HepG2 (cell line): ENCODE measurements around the gene PKD2L1. TPM values are rescaled to one million over a fixed set of nuclear protein-coding genes. Genes with fewer than 3 reads are reported as not detected.
A peak's percentile ranks its signal among the peaks of the same experiment; 100 is the strongest.

ENCODE experiments used
- CHD2 ChIP-seq: IDR thresholded peaks from 2 replicates; pipeline ENCODE4 v1.6.1; 2011; ENCODE audit warnings: low read depth, low read length, improper control_type of control experiment
- DNMT3B ChIP-seq: conservative IDR thresholded peaks from 2 replicates; pipeline ENCODE4 v1.6.1; 2016; ENCODE audit warnings: missing biosample characterization, control low read depth
- ELF3 ChIP-seq: IDR thresholded peaks from 2 replicates; pipeline ENCODE4 v1.6.1; 2016; ENCODE audit warnings: missing genetic modification reagents, missing compliant biosample characterization
- EZH2 ChIP-seq: conservative IDR thresholded peaks from 2 replicates; pipeline ENCODE4 v1.6.1; 2012; ENCODE audit warnings: mild to moderate bottlenecking, low read depth, low read length, moderate library complexity
- MXI1 ChIP-seq: IDR thresholded peaks from 3 replicates; pipeline ENCODE4 v1.6.1; 2012; ENCODE audit warnings: low read depth, low read length, inconsistent platforms, borderline replicate concordance
- NFIC ChIP-seq: IDR thresholded peaks from 2 replicates; pipeline ENCODE4 v1.6.1; 2012; ENCODE audit warnings: mild to moderate bottlenecking, low read length, inconsistent platforms
- POLR2AphosphoS5 ChIP-seq: IDR thresholded peaks from 2 replicates; pipeline ENCODE4 v1.6.1; 2012; ENCODE audit warnings: low read depth, low read length
- POLR2G ChIP-seq: fragments of 200-400 bp; formaldehyde crosslinking; IDR thresholded peaks from 2 replicates; pipeline ENCODE4 v1.6.1; 2018; ENCODE audit warnings: mild to moderate bottlenecking, low read depth, low read length, moderate library complexity
- SAP130 ChIP-seq: IDR thresholded peaks from 2 replicates; pipeline ENCODE4 v1.6.1; 2016; ENCODE audit warnings: low read depth
- SMARCE1 ChIP-seq: fragments of 450-650 bp; IDR thresholded peaks from 2 replicates; pipeline ENCODE4 v1.6.1; 2017; ENCODE audit warnings: borderline replicate concordance
- STAG1 ChIP-seq: sonication (generic); formaldehyde crosslinking; IDR thresholded peaks from 2 replicates; pipeline ENCODE4 v1.4.0; 2020; ENCODE audit warnings: missing genetic modification reagents
- ZNF230 ChIP-seq: sonication (generic); formaldehyde crosslinking; IDR thresholded peaks from 2 replicates; pipeline ENCODE4 v1.4.0; 2020; ENCODE audit warnings: mild to moderate bottlenecking, missing genetic modification reagents
- ZNF274 ChIP-seq: sonication (generic); formaldehyde crosslinking; IDR thresholded peaks from 2 replicates; pipeline ENCODE4 v1.5.1; 2020; ENCODE audit warnings: mild to moderate bottlenecking, missing genetic modification reagents
- ZNF331 ChIP-seq: sonication (generic); formaldehyde crosslinking; IDR thresholded peaks from 2 replicates; pipeline ENCODE4 v1.4.0; 2020; ENCODE audit warnings: missing genetic modification reagents
- ZNF431 ChIP-seq: sonication (generic); formaldehyde crosslinking; IDR thresholded peaks from 2 replicates; pipeline ENCODE4 v1.9.0; 2022; ENCODE audit warnings: missing genetic modification reagents, low read depth, mild to moderate bottlenecking, borderline replicate concordance
- ZNF605 ChIP-seq: sonication (generic); formaldehyde crosslinking; IDR thresholded peaks from 2 replicates; pipeline ENCODE4 v1.8.0; 2022; ENCODE audit warnings: mild to moderate bottlenecking, missing genetic modification reagents
- polyA plus RNA-seq, 8 experiments: library from polyadenylated mRNA; depleted of rRNA in 3 of 8; stranded (reverse) in 7 of 8; unstranded in 1 of 8; fragments of >200 nt; fragmentation: Illumina TruSeq in 4 of 8; extraction: Trizol in 4 of 8; gene quantifications; 2 replicates each; pipeline versions ENCODE4 v1.2.1 to v1.2.3, GENCODE V29; 2011 to 2016; ENCODE audit warnings: low read depth in 4 of 8, missing spikeins in 1 of 8, mixed read lengths in 1 of 8; ENCODE audit not compliant: insufficient read depth in 1 of 8
- total RNA-seq, 5 experiments: library from RNA; depleted of rRNA; stranded (reverse); fragments of >200 nt; fragmentation: Illumina TruSeq; extraction: Trizol; gene quantifications; 2 replicates each; pipeline ENCODE4 v1.2.3, GENCODE V29; 2016; ENCODE audit warnings: low read depth in 1 of 5
- TF ChIP-seq, protein P1 (sequence below), 2 experiments: IDR thresholded peaks; 2 replicates each; pipeline ENCODE4 v1.6.1; 2011 to 2012; ENCODE audit warnings: low read length in 2 of 2, borderline replicate concordance in 1 of 2, low read depth in 1 of 2, mild to moderate bottlenecking in 1 of 2, moderate library complexity in 1 of 2
- TF ChIP-seq, protein P2 (sequence below): sonication (generic); formaldehyde crosslinking; conservative IDR thresholded peaks from 2 replicates; pipeline ENCODE4 v1.8.0; 2022; ENCODE audit warnings: missing genetic modification reagents
- TF ChIP-seq, protein P3 (sequence below): sonication (generic); formaldehyde crosslinking; IDR thresholded peaks from 2 replicates; pipeline ENCODE4 v1.4.0; 2020; ENCODE audit warnings: missing genetic modification reagents
- TF ChIP-seq, protein P4 (sequence below): sonication (generic); formaldehyde crosslinking; IDR thresholded peaks from 2 replicates; pipeline ENCODE4 v1.5.0; 2020; ENCODE audit warnings: mild to moderate bottlenecking, missing genetic modification reagents, moderate library complexity

PKD2L1 gene
- total and polyA plus RNA-seq, 2 of the 13 experiments (the other 11 are each of a cell fraction or from before 2014, with no cell fraction given) = 0.07 to 0.15 TPM

DNA sequence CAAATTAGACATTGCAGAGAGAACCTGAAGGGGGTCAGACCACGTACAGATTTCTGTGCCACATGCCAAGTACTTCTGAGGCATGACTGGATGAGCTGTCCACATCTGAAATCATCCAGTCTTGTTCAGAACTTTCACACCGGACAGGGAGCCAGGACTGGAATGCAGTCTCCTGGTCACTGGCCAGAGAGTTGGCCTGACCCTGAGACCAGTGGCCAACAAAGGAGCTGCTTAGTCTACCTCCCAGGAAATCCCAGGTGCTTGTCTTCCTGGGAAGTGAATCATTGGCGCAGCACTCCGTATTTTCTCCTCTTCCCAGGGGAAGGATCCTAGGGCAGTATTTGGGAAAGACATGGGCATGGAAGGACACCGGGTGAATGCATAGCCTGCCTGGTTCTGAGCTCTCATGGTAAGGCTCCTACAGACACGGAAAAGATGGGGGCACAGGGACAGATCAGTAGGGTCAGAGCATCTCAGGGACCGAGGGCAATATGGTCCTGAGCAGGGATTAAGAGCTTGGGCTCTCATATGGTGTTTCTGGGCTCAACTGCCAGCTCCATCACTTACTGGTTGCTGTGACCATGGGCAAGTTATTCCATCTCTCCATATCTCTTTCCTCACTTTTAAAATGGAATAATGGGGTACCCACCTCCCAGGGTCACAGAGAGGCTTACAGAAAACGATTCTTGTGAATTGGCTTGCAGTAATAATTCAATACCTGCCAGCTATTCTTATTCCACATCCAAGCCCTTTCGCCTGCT is 15.7 kb upstream of the PKD2L1 start (continued):
- TF ChIP-seq, protein P1, sequence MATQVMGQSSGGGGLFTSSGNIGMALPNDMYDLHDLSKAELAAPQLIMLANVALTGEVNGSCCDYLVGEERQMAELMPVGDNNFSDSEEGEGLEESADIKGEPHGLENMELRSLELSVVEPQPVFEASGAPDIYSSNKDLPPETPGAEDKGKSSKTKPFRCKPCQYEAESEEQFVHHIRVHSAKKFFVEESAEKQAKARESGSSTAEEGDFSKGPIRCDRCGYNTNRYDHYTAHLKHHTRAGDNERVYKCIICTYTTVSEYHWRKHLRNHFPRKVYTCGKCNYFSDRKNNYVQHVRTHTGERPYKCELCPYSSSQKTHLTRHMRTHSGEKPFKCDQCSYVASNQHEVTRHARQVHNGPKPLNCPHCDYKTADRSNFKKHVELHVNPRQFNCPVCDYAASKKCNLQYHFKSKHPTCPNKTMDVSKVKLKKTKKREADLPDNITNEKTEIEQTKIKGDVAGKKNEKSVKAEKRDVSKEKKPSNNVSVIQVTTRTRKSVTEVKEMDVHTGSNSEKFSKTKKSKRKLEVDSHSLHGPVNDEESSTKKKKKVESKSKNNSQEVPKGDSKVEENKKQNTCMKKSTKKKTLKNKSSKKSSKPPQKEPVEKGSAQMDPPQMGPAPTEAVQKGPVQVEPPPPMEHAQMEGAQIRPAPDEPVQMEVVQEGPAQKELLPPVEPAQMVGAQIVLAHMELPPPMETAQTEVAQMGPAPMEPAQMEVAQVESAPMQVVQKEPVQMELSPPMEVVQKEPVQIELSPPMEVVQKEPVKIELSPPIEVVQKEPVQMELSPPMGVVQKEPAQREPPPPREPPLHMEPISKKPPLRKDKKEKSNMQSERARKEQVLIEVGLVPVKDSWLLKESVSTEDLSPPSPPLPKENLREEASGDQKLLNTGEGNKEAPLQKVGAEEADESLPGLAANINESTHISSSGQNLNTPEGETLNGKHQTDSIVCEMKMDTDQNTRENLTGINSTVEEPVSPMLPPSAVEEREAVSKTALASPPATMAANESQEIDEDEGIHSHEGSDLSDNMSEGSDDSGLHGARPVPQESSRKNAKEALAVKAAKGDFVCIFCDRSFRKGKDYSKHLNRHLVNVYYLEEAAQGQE (IDR thresholded peaks at IDR 0.05; ENCODE audit: borderline replicate concordance in 1 of 2, low read depth in 1 of 2, low read length in 2 of 2) = peak in 1 of 2 experiments; percentile 80; a peak in 3 of 4 replicates
- TF ChIP-seq ZNF274 (CRISPR knock-in tag) (no peak), DNMT3B (CRISPR knock-in tag) (0 out of 2 replicates have a peak, but pooled peaks have one; percentile 12), SAP130 (CRISPR knock-in tag) (peak; percentile 69), NFIC (no peak), ZNF431 (CRISPR knock-in tag) (no peak; the same call in 1 of the 2 replicates), CHD2 (no peak), ZNF230 (0 out of 2 replicates have a peak, but pooled peaks have one; percentile 38), STAG1 (CRISPR knock-in tag) (peak; percentile 4; the same call in 1 of the 2 replicates), POLR2AphosphoS5 (peak; percentile 62), SMARCE1 (no peak), ZNF331 (CRISPR knock-in tag) (no peak), MXI1 (peak; percentile 44; the same call in 1 of the 3 replicates), EZH2 (no peak), ZNF605 (CRISPR knock-in tag) (no peak), ELF3 (0 out of 2 replicates have a peak, but pooled peaks have one; percentile 13), POLR2G (peak; percentile 56; the same call in 1 of the 2 replicates)
- TF ChIP-seq, protein P2, sequence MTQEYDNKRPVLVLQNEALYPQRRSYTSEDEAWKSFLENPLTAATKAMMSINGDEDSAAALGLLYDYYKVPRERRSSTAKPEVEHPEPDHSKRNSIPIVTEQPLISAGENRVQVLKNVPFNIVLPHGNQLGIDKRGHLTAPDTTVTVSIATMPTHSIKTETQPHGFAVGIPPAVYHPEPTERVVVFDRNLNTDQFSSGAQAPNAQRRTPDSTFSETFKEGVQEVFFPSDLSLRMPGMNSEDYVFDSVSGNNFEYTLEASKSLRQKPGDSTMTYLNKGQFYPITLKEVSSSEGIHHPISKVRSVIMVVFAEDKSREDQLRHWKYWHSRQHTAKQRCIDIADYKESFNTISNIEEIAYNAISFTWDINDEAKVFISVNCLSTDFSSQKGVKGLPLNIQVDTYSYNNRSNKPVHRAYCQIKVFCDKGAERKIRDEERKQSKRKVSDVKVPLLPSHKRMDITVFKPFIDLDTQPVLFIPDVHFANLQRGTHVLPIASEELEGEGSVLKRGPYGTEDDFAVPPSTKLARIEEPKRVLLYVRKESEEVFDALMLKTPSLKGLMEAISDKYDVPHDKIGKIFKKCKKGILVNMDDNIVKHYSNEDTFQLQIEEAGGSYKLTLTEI (CRISPR knock-in tag) = no peak
- TF ChIP-seq, protein P3, sequence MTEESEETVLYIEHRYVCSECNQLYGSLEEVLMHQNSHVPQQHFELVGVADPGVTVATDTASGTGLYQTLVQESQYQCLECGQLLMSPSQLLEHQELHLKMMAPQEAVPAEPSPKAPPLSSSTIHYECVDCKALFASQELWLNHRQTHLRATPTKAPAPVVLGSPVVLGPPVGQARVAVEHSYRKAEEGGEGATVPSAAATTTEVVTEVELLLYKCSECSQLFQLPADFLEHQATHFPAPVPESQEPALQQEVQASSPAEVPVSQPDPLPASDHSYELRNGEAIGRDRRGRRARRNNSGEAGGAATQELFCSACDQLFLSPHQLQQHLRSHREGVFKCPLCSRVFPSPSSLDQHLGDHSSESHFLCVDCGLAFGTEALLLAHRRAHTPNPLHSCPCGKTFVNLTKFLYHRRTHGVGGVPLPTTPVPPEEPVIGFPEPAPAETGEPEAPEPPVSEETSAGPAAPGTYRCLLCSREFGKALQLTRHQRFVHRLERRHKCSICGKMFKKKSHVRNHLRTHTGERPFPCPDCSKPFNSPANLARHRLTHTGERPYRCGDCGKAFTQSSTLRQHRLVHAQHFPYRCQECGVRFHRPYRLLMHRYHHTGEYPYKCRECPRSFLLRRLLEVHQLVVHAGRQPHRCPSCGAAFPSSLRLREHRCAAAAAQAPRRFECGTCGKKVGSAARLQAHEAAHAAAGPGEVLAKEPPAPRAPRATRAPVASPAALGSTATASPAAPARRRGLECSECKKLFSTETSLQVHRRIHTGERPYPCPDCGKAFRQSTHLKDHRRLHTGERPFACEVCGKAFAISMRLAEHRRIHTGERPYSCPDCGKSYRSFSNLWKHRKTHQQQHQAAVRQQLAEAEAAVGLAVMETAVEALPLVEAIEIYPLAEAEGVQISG (CRISPR knock-in tag) = peak; percentile 68; the same call in 1 of the 2 replicates
- TF ChIP-seq, protein P4, sequence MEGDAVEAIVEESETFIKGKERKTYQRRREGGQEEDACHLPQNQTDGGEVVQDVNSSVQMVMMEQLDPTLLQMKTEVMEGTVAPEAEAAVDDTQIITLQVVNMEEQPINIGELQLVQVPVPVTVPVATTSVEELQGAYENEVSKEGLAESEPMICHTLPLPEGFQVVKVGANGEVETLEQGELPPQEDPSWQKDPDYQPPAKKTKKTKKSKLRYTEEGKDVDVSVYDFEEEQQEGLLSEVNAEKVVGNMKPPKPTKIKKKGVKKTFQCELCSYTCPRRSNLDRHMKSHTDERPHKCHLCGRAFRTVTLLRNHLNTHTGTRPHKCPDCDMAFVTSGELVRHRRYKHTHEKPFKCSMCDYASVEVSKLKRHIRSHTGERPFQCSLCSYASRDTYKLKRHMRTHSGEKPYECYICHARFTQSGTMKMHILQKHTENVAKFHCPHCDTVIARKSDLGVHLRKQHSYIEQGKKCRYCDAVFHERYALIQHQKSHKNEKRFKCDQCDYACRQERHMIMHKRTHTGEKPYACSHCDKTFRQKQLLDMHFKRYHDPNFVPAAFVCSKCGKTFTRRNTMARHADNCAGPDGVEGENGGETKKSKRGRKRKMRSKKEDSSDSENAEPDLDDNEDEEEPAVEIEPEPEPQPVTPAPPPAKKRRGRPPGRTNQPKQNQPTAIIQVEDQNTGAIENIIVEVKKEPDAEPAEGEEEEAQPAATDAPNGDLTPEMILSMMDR (CRISPR knock-in tag) = no peak
